Erythroblast (primary cell): ENCODE measurements around the gene FGD5.

ENCODE experiments used
- GATA1 ChIP-seq: IDR thresholded peaks from 2 replicates; pipeline ENCODE4 v1.6.1; 2011; ENCODE audit warnings: low read depth, mild to moderate bottlenecking, control low read depth, low read length, moderate library complexity
- POLR2A ChIP-seq: IDR thresholded peaks from 2 replicates; pipeline ENCODE4 v1.6.1; 2011; ENCODE audit warnings: mild to moderate bottlenecking, low read length

DNA sequence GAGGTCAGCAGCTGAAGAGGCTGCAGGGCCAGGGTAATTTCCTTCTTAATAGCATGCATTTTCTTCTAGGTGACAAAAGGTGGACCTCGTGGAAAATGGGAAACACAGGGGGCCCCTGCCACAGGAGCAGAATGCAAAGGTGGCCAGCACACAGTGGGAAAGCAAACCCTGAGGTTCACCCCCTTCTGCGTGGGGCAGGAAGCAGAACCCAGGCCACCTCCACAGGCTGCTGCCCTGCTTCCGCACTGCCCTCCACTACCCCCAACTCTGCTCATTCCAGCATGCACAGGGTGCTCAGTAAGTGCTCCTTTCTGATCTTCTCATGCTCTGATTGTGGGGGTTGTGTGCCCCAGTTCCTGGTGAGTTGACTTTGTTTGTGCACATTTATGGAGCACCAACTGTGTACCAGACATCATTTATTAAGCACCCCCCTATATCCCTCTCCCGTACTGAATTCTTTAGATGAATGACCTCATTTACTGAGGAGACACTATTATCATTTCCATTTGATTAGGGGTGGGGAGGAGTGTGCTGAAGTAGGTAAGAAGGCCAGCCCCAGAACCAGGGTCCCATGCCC, 12.7 kb upstream of the FGD5 start:
- TF ChIP-seq POLR2A (no peak), GATA1 (no peak)
